Epithelial cell of esophagus (primary cell): ENCODE measurements around the gene SC5D.
A peak's percentile ranks its signal among the peaks of the same experiment; 100 is the strongest.

Source experiments
- DNase-seq: peaks from one replicate; pipeline ENCODE4 v3.0.0; 2010; ENCODE audit warnings: low read depth
- H3K4me3 ChIP-seq: 2 replicates; pipeline ENCODE4 v1.5.1; 2011; ENCODE audit warnings: mild to moderate bottlenecking, low read length, control low read depth
- TF ChIP-seq, protein P1 (sequence below): IDR thresholded peaks from 2 replicates; pipeline ENCODE4 v1.5.1; 2011; ENCODE audit warnings: low read depth, mild to moderate bottlenecking, low read length, control low read depth, inconsistent platforms; ENCODE audit not compliant: insufficient read depth; ENCODE audit errors: missing control alignments

Gene SC5D

DNA sequence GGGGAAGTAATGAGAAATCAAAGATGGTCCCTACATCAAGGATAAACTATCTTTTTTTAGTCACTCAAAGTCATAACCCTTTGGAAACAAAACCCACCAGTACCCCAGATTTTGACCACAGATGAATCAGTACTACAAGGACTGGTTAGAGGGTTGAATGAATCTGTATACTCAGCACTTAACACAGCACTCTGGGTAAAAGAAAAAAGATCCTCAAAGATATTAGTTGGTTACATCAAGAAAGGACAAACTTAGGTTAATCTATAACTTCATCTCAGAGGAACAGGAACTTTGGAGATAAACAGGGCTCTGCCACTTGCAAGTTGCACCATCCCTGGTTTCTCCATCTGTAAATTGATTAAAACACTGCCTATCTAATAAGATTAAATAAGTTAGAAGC, 18.8 kb downstream of the SC5D start:
- TF ChIP-seq, protein P1, sequence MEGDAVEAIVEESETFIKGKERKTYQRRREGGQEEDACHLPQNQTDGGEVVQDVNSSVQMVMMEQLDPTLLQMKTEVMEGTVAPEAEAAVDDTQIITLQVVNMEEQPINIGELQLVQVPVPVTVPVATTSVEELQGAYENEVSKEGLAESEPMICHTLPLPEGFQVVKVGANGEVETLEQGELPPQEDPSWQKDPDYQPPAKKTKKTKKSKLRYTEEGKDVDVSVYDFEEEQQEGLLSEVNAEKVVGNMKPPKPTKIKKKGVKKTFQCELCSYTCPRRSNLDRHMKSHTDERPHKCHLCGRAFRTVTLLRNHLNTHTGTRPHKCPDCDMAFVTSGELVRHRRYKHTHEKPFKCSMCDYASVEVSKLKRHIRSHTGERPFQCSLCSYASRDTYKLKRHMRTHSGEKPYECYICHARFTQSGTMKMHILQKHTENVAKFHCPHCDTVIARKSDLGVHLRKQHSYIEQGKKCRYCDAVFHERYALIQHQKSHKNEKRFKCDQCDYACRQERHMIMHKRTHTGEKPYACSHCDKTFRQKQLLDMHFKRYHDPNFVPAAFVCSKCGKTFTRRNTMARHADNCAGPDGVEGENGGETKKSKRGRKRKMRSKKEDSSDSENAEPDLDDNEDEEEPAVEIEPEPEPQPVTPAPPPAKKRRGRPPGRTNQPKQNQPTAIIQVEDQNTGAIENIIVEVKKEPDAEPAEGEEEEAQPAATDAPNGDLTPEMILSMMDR, result no peak
- DNase-seq, result no peak
- H3K4me3 ChIP-seq, result no peak overlapping the region

DNA sequence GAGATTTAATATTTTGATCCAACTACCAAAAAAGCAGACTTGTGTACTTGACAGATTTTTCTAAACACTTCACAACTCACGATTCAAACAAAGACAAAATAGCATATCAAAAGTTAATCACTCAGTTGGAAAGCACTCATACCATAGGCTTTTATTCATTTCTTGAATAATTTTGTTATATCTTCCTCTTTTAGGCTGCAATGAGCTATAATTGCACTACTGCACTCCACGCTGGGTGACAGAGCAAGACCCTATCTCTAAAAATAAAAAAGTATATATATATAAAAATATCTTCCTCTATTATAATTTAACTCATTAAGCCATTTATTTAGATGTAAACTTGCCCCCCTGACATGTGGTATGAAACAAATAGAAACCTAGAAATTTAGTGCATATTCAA, 19.9 kb downstream of the SC5D start:
- TF ChIP-seq, protein P1, result no peak
- no peak for DNase-seq
- H3K4me3 ChIP-seq, result no peak overlapping the region

DNA sequence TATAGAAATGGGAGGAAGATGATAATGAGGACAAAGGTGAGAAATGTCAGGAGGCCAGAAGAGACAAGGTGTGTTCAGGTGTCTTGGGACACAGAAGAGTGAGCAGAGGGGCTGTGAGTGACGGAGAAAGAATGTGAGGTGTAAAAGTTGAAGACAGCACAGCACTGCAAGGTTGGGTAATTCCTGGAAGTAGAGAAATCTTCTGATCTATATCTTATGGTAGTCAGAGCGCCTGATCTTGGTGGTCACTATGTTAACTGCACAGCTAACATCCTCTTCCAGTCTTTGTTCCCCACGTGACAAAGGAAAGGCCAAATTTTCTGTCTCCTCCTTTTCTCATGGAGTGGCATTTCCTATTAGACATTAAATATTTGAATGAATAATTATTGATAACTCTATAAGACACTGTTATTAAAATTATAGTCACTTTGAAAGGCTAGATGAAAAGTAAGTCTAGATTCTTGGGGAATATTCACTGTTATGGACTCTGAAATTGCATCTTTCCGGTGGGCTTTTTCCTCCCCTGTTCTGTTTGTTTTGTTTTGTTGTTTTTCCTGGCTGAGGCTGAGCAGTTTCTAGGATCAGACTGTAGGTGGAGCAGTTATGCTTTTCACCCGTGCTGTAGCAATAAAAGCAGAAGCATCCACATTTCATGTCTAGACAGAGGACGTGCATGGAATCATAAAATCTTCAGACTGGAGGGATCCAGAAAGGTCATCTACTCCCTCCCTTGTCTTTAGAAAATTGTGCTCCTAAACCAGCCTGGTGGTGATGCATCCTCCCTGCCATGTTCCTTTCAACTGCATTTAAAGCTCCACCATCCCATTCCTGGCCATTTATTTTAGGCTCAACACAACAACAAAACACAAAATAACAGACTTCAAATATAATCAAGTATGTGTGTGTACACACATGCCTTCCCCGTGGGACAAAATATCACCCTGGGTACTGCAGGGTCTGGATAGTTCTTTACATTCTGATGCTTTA, 26.6 kb downstream of the SC5D start:
- TF ChIP-seq, protein P1, result peak; percentile 92
- DNase-seq, result peak; percentile 58

DNA sequence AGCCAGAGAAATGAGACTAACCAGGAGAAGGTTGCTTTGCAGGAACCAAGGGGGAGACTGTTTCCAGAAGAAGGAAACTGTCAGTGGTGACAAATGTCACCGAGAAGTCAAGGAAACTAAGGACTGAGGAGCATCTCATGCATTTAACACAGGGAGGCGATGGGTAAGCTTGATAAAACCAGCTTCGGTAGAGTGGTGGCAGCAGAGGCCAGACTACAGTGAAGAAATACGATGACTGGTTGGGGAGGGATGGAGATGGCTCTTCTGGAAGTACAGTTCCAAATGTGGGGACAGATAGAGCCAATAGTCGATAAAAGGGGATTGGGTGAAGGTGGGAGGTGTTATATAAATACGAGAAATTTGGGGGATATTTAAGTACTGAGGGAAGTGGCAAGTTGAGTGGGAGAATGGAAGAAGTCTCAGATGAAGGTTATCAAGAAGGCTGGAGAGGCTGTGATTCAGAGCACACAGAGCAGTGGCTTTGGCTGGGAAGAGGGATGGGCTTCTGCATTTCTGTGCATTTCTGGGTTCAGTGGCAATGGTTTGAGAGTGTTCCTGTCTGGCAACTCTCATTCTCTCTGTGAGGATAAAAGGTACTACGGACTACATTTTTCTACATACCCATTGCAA, 29.2 kb downstream of the SC5D start:
- TF ChIP-seq, protein P1, result peak; percentile 63
- no peak overlapping the region for H3K4me3 ChIP-seq
- DNase-seq, result peak; percentile 60

More for the DNA sequence above, 26.6 kb downstream of the SC5D start:
- no peak overlapping the region for H3K4me3 ChIP-seq

DNA sequence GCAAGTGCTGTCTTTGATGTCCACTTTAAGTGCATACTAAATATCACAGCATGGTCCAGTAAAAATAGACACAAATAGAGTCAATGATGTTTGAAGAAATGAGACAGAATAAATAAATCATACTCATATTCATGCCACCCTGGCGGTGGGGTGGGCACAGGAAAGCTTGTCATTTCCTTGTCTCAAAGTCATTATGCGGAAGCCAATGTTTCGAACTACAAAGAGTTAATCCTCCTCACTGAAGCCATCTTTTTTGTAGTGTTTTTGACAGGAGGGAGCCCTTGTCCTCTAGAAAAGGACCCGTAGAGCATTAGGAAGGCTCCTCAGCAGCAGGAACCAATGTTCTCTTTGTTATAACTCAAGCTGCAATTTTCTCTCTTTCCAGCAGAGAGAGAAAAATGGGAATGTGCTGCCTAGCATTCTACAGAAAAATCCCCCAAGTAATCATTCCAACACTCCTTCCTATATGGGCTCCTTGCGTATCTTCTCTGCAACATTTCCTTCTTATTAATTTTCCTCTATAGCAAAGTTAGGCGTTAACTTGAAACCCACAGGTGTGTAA, 30.6 kb downstream of the SC5D start:
- DNase-seq, result no peak
- no peak overlapping the region for H3K4me3 ChIP-seq
- TF ChIP-seq, protein P1, result no peak

DNA sequence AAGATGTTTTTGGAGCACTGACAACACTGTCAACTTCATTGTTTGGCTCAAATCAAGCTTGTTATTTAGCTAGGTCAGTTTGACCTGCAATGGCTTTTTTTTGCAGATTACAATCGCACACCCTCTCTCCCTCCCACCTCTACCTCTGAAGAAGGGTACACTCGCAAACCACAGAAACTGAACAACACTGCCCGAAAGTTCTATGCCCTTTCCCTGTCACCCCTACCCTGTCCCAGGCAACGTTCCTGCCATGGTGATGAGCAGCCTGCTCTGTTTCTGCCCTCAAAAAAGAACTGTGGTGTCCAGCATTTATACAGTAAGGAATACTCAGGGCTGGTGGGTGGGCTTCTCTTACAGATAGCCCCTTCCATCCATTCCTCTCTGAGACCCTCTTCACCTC, 33.7 kb downstream of the SC5D start:
- TF ChIP-seq, protein P1, result no peak
- no peak for DNase-seq
- no peak overlapping the region for H3K4me3 ChIP-seq
